ENCODE data around the gene DOC2A. TPM values are rescaled to one million over a fixed set of nuclear protein-coding genes. Genes with fewer than 3 reads are reported as not detected.

The DOC2A gene
- polyA plus RNA-seq, 1 donor from 2014 or later, result 7.3 TPM

DNA sequence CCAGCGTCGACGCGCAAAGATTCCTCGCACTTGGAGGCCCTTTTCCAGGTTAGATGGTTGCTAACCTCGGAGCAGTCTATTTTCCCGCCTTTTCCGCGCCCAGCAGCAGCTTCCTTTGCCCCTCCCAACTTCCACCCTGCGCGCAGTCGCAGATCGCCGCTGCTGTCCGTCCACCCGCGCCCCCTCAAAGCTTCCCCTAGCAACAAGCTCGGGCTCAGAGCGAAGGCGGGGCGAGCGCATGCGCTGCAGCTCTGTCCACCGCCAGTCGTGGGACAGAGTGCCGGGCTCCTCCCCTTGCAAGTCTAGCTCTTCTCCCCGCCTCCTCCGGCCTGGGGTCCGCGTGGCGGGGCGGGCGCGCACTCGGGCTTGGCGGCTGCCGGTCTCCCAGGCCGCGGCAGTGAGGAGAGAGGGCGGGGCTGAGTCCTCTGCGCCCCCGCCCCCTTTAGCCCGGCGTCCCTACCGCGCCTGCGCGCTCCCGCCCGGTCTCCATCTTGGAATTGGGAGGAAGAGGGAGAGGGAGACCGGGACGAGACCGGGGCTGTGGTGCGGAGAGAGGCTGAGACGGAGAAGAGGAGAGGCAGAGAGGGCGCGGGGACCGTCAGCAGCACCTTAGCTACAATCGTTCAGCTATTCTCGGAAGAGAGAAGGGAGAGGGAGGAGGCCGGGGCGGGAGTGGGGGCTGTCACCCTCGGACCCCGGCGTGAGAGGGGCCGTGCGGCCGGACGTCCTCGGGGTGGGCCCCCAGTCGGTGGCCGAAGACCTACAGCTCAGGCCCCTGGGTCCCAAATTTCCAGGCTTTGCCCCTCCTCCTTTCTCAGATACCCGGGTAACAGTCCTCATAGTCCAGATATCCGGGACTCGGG lies 37.2 kb downstream of the DOC2A start, which contains the start of gene TAOK2:
Gene TAOK2 (plus strand): TSS at position 485 of the 863 bp plus-strand sequence. CDS start 3,905 bp downstream, outside the sequence.
- H3K9me3 ChIP-seq (ENCODE audit: low read length), result no peaks in the 10 kb centered on the region

GRCh38 chr16:29972992-29973383 lies 37.8 kb downstream of the DOC2A start:
- H3K4me3 ChIP-seq (ENCODE audit: low read length), result peak overlapping the region; percentile 99

More for the DNA sequence above, 37.2 kb downstream of the DOC2A start, which contains the start of gene TAOK2:
- no peaks in the 10 kb centered on the region for H3K9me2 ChIP-seq (ENCODE audit: insufficient read depth, low read length)
- H3K27me3 ChIP-seq (ENCODE audit: insufficient read depth, low read depth, low read length), result no peaks in the 10 kb centered on the region
- TF ChIP-seq TAF1 (IDR thresholded peaks at IDR 0.05; ENCODE audit: low read depth), result peak; percentile 83
- TF ChIP-seq SMC3 (conservative IDR thresholded peaks at IDR 0.05; ENCODE audit: poor library complexity), result peak; percentile 41
- TF ChIP-seq, protein P1, sequence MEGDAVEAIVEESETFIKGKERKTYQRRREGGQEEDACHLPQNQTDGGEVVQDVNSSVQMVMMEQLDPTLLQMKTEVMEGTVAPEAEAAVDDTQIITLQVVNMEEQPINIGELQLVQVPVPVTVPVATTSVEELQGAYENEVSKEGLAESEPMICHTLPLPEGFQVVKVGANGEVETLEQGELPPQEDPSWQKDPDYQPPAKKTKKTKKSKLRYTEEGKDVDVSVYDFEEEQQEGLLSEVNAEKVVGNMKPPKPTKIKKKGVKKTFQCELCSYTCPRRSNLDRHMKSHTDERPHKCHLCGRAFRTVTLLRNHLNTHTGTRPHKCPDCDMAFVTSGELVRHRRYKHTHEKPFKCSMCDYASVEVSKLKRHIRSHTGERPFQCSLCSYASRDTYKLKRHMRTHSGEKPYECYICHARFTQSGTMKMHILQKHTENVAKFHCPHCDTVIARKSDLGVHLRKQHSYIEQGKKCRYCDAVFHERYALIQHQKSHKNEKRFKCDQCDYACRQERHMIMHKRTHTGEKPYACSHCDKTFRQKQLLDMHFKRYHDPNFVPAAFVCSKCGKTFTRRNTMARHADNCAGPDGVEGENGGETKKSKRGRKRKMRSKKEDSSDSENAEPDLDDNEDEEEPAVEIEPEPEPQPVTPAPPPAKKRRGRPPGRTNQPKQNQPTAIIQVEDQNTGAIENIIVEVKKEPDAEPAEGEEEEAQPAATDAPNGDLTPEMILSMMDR (IDR thresholded peaks at IDR 0.05; ENCODE audit: poor library complexity, severe bottlenecking), result no peak
- TF ChIP-seq REST (IDR thresholded peaks at IDR 0.05; ENCODE audit: borderline replicate concordance), result peak; percentile 15
- no peak for TF ChIP-seq EZH2 (IDR thresholded peaks at IDR 0.05; ENCODE audit: borderline replicate concordance, insufficient read depth, low read length, poor library complexity, severe bottlenecking)
- peak; percentile 9 for TF ChIP-seq EP300 (conservative IDR thresholded peaks at IDR 0.05; ENCODE audit: poor library complexity, severe bottlenecking)
- TF ChIP-seq MXI1 (conservative IDR thresholded peaks at IDR 0.05; ENCODE audit: poor library complexity, severe bottlenecking), result peak; percentile 78
- peak; percentile 26 for TF ChIP-seq RAD21 (conservative IDR thresholded peaks at IDR 0.05)
- TF ChIP-seq POLR2AphosphoS5 (IDR thresholded peaks at IDR 0.05), result peak; percentile 98
- H3K79me2 ChIP-seq (replicated peaks; ENCODE audit: insufficient read depth, low read length), result peaks cover 41% of the 10 kb centered on the region
- H3F3A ChIP-seq (ENCODE audit: insufficient read depth, low read length, poor library complexity, severe bottlenecking), result no peaks in the 10 kb centered on the region
- peak within 1 kb of the TSS; percentile 97 for H3K27ac ChIP-seq (ENCODE audit: low read length)
- no peaks in the 10 kb centered on the region for H3K36me3 ChIP-seq (ENCODE audit: insufficient read depth, low read length)
- H4K20me1 ChIP-seq (ENCODE audit: insufficient read depth), result peaks cover 12% of the 10 kb centered on the region
- H3K9ac ChIP-seq (ENCODE audit: low read length), result peak within 1 kb of the TSS; percentile 98
- peak within 1 kb of the TSS; percentile 67 for H2AFZ ChIP-seq (ENCODE audit: low read depth, low read length)
- H3K4me2 ChIP-seq (ENCODE audit: low read length), result peak within 1 kb of the TSS; percentile 92
- H3K4me3 ChIP-seq (ENCODE audit: low read length), result peak within 1 kb of the TSS; percentile 99

More at GRCh38 chr16:29972992-29973383, 37.8 kb downstream of the DOC2A start:
- Histone ChIP-seq H4K20me1 (ENCODE audit: insufficient read depth) (peaks cover 10% of the 10 kb centered on the region), H2AFZ (ENCODE audit: low read depth, low read length) (no peak overlapping the region), H3K9me3 (ENCODE audit: low read length) (no peaks in the 10 kb centered on the region), H3F3A (ENCODE audit: insufficient read depth, low read length, poor library complexity, severe bottlenecking) (no peaks in the 10 kb centered on the region), H3K27me3 (ENCODE audit: insufficient read depth, low read depth, low read length) (no peaks in the 10 kb centered on the region), H3K9ac (ENCODE audit: low read length) (no peak overlapping the region), H3K27ac (ENCODE audit: low read length) (peak overlapping the region; percentile 97), H3K4me2 (ENCODE audit: low read length) (no peak overlapping the region), H3K79me2 (replicated peaks; ENCODE audit: insufficient read depth, low read length) (peaks cover 41% of the 10 kb centered on the region), H3K9me2 (ENCODE audit: insufficient read depth, low read length) (no peaks in the 10 kb centered on the region), H3K36me3 (ENCODE audit: insufficient read depth, low read length) (no peaks in the 10 kb centered on the region)
- TF ChIP-seq, protein P1 (IDR thresholded peaks at IDR 0.05; ENCODE audit: poor library complexity, severe bottlenecking), result no peak
- TF ChIP-seq RAD21 (conservative IDR thresholded peaks at IDR 0.05), result no peak

All from neural cell (in vitro differentiated cells).